SK-N-SH treated with all-trans-retinoic acid at 6 μM for 48 hours (cell line): Measurements from ENCODE around the gene SLC7A10.

ENCODE experiments used
- ATAC-seq: fragments of 200-7000 bp; cut with Tn5 transposase; 3 replicates; pipeline ENCODE4 v1.9.1; 2020; ENCODE audit warnings: mild to moderate bottlenecking, moderate library complexity
- ARNTL ChIP-seq: fragments of 450-650 bp; formaldehyde crosslinking; IDR thresholded peaks from 2 replicates; pipeline ENCODE4 v1.5.0; 2020; ENCODE audit warnings: low read depth, mild to moderate bottlenecking, moderate library complexity, borderline replicate concordance
- BACH2 ChIP-seq: fragments of 250-450 bp; sonication (Bioruptor Pico); IDR thresholded peaks from 2 replicates; pipeline ENCODE4 v1.9.0; 2021; ENCODE audit warnings: mild to moderate bottlenecking, borderline replicate concordance
- CSDC2 ChIP-seq: fragments of 250-450 bp; sonication (Bioruptor Pico); IDR thresholded peaks from 2 replicates; pipeline ENCODE4 v1.5.0; 2020; ENCODE audit warnings: mild to moderate bottlenecking, moderate library complexity
- ESRRG ChIP-seq: fragments of 250-450 bp; sonication (Bioruptor Pico); IDR thresholded peaks from 2 replicates; pipeline ENCODE4 v1.6.1; 2021; ENCODE audit warnings: mild to moderate bottlenecking
- GLIS3 ChIP-seq: fragments of 250-450 bp; sonication (Bioruptor Pico); IDR thresholded peaks from 2 replicates; pipeline ENCODE4 v1.5.0; 2020; ENCODE audit warnings: mild to moderate bottlenecking, moderate library complexity
- ISL1 ChIP-seq: fragments of 250-450 bp; sonication (Bioruptor Pico); IDR thresholded peaks from 2 replicates; pipeline ENCODE4 v2.1.2; 2022; ENCODE audit warnings: mild to moderate bottlenecking, moderate library complexity
- OSR1 ChIP-seq: fragments of 250-450 bp; sonication (Bioruptor Pico); IDR thresholded peaks from 2 replicates; pipeline ENCODE4 v1.8.0; 2022; ENCODE audit warnings: moderate library complexity, mild to moderate bottlenecking, inconsistent platforms
- POU6F1 ChIP-seq: fragments of 250-450 bp; sonication (Bioruptor Pico); IDR thresholded peaks from 2 replicates; pipeline ENCODE4 v1.8.0; 2021; ENCODE audit warnings: low read depth, mild to moderate bottlenecking, moderate library complexity, borderline replicate concordance
- PPARA ChIP-seq: fragments of 250-450 bp; sonication (Bioruptor Pico); IDR thresholded peaks from 2 replicates; pipeline ENCODE4 v1.5.0; 2020; ENCODE audit warnings: mild to moderate bottlenecking, borderline replicate concordance
- RARB ChIP-seq: fragments of 250-450 bp; sonication (Bioruptor Pico); IDR thresholded peaks from 2 replicates; pipeline ENCODE4 v1.8.0; 2021; ENCODE audit warnings: mild to moderate bottlenecking, moderate library complexity
- SNAI2 ChIP-seq: fragments of 250-450 bp; sonication (Bioruptor Pico); IDR thresholded peaks from 2 replicates; pipeline ENCODE4 v1.5.0; 2020; ENCODE audit warnings: mild to moderate bottlenecking, moderate library complexity
- TCF4 ChIP-seq: fragments of 250-450 bp; sonication (Bioruptor Pico); IDR thresholded peaks from 2 replicates; pipeline ENCODE4 v1.8.0; 2021; ENCODE audit warnings: mild to moderate bottlenecking, moderate library complexity, borderline replicate concordance
- TOX ChIP-seq: fragments of 250-450 bp; sonication (Bioruptor Pico); IDR thresholded peaks from 2 replicates; pipeline ENCODE4 v1.8.0; 2021; ENCODE audit warnings: mild to moderate bottlenecking, moderate library complexity, borderline replicate concordance
- ZC3H10 ChIP-seq: fragments of 250-450 bp; sonication (Bioruptor Pico); IDR thresholded peaks from 2 replicates; pipeline ENCODE4 v1.5.1; 2021; ENCODE audit warnings: mild to moderate bottlenecking, moderate library complexity
- ZFP3 ChIP-seq: fragments of 250-450 bp; sonication (Bioruptor Pico); IDR thresholded peaks from 2 replicates; pipeline ENCODE4 v1.5.0; 2020; ENCODE audit warnings: mild to moderate bottlenecking, moderate library complexity
- ZFP30 ChIP-seq: fragments of 450-650 bp; formaldehyde crosslinking; IDR thresholded peaks from 2 replicates; pipeline ENCODE4 v1.5.0; 2022; ENCODE audit warnings: mild to moderate bottlenecking, moderate library complexity
- ZNF565 ChIP-seq: fragments of 450-650 bp; formaldehyde crosslinking; conservative IDR thresholded peaks from 2 replicates; pipeline ENCODE4 v1.5.0; 2020; ENCODE audit warnings: low read depth, mild to moderate bottlenecking, moderate library complexity
- ZNF8 ChIP-seq: fragments of 450-650 bp; formaldehyde crosslinking; IDR thresholded peaks from 2 replicates; pipeline ENCODE4 v1.5.0; 2020; ENCODE audit warnings: mild to moderate bottlenecking, moderate library complexity
- TF ChIP-seq, protein P1 (sequence below): fragments of 250-450 bp; sonication (Bioruptor Pico); IDR thresholded peaks from 2 replicates; pipeline ENCODE4 v1.5.1; 2021; ENCODE audit warnings: mild to moderate bottlenecking, moderate library complexity
- TF ChIP-seq, protein P2 (sequence below): fragments of 250-450 bp; sonication (Bioruptor Pico); IDR thresholded peaks from 2 replicates; pipeline ENCODE4 v1.5.0; 2020; ENCODE audit warnings: mild to moderate bottlenecking, moderate library complexity
- TF ChIP-seq, protein P3 (sequence below): fragments of 250-450 bp; sonication (Bioruptor Pico); IDR thresholded peaks from 2 replicates; pipeline ENCODE4 v1.5.1; 2020; ENCODE audit warnings: low read depth, mild to moderate bottlenecking, moderate library complexity

The SLC7A10 gene

GRCh38 chr19:33269016-33269415, 43.4 kb upstream of the SLC7A10 start:
- no peak for TF ChIP-seq OSR1 (CRISPR knock-in tag)
- TF ChIP-seq ZC3H10 (CRISPR knock-in tag) = no peak
- no peak for TF ChIP-seq ARNTL (CRISPR knock-in tag)
- no peak for TF ChIP-seq POU6F1 (CRISPR knock-in tag)
- TF ChIP-seq GLIS3 (CRISPR knock-in tag) = no peak
- no peak for TF ChIP-seq ZFP30
- no peak for TF ChIP-seq TCF4 (CRISPR knock-in tag)
- no peak for TF ChIP-seq ESRRG (CRISPR knock-in tag)
- TF ChIP-seq TOX (CRISPR knock-in tag) = no peak
- TF ChIP-seq, all 23 proteins: peak for 0
- ATAC-seq = no peak

DNA sequence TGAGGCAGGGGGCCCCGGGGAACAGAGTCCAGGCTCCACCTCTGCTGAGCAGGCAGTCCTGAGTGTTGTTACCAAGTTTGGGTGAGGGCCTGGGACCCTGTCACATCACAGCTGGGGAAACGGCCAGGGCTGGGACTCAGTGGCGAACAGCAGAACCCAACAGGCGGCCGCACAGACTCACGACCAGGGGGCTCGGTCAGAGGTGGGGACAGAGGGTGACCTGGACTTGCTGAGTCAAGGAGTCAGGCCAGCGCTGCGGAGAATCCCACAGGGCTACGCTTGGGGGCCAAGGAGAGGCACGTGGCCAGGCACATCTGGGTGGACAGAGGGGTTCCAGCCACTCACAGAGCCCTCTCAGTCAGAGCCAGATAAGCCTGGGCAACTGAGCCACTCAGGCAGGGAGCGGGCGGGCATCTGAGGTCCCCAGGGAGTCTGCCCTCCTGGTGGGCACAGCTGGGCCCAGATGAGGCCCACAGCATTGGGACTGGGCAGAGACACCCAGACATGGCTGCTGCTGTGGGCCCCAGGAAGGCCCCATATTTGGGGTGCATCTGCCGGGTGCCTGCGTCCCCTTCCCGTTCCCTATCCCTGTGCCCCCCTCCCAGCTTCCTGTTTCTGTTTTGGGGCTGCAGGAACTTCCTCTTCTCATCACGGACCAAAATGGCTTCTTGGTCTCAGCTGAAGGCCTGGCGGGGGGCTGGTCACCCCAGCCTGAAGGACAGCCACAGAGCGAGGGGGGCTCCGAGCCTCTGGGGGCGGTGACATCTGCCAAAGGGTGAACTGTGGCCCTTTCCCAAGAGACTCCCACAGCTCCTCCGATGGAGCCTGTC, 42.7 kb upstream of the SLC7A10 start:
- TF ChIP-seq, protein P1, sequence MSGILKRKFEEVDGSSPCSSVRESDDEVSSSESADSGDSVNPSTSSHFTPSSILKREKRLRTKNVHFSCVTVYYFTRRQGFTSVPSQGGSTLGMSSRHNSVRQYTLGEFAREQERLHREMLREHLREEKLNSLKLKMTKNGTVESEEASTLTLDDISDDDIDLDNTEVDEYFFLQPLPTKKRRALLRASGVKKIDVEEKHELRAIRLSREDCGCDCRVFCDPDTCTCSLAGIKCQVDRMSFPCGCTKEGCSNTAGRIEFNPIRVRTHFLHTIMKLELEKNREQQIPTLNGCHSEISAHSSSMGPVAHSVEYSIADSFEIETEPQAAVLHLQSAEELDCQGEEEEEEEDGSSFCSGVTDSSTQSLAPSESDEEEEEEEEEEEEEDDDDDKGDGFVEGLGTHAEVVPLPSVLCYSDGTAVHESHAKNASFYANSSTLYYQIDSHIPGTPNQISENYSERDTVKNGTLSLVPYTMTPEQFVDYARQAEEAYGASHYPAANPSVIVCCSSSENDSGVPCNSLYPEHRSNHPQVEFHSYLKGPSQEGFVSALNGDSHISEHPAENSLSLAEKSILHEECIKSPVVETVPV (CRISPR knock-in tag) = no peak
- TF ChIP-seq SNAI2 (CRISPR knock-in tag) = no peak
- TF ChIP-seq POU6F1 (CRISPR knock-in tag) = no peak
- no peak for TF ChIP-seq GLIS3 (CRISPR knock-in tag)
- TF ChIP-seq TOX (CRISPR knock-in tag) = no peak
- no peak for TF ChIP-seq ARNTL (CRISPR knock-in tag)
- TF ChIP-seq PPARA (CRISPR knock-in tag) = no peak
- TF ChIP-seq RARB (CRISPR knock-in tag) = no peak
- TF ChIP-seq, protein P2, sequence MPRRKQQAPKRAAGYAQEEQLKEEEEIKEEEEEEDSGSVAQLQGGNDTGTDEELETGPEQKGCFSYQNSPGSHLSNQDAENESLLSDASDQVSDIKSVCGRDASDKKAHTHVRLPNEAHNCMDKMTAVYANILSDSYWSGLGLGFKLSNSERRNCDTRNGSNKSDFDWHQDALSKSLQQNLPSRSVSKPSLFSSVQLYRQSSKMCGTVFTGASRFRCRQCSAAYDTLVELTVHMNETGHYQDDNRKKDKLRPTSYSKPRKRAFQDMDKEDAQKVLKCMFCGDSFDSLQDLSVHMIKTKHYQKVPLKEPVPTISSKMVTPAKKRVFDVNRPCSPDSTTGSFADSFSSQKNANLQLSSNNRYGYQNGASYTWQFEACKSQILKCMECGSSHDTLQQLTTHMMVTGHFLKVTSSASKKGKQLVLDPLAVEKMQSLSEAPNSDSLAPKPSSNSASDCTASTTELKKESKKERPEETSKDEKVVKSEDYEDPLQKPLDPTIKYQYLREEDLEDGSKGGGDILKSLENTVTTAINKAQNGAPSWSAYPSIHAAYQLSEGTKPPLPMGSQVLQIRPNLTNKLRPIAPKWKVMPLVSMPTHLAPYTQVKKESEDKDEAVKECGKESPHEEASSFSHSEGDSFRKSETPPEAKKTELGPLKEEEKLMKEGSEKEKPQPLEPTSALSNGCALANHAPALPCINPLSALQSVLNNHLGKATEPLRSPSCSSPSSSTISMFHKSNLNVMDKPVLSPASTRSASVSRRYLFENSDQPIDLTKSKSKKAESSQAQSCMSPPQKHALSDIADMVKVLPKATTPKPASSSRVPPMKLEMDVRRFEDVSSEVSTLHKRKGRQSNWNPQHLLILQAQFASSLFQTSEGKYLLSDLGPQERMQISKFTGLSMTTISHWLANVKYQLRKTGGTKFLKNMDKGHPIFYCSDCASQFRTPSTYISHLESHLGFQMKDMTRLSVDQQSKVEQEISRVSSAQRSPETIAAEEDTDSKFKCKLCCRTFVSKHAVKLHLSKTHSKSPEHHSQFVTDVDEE (CRISPR knock-in tag) = no peak
- TF ChIP-seq ZC3H10 (CRISPR knock-in tag) = no peak
- TF ChIP-seq CSDC2 = no peak
- no peak for TF ChIP-seq ZNF8 (CRISPR knock-in tag)
- TF ChIP-seq ZFP3 (CRISPR knock-in tag) = no peak
- no peak for TF ChIP-seq OSR1 (CRISPR knock-in tag)
- no peak for TF ChIP-seq TCF4 (CRISPR knock-in tag)
- TF ChIP-seq BACH2 (CRISPR knock-in tag) = no peak
- no peak for TF ChIP-seq ESRRG (CRISPR knock-in tag)
- no peak for TF ChIP-seq ISL1 (CRISPR knock-in tag)
- TF ChIP-seq, protein P3, sequence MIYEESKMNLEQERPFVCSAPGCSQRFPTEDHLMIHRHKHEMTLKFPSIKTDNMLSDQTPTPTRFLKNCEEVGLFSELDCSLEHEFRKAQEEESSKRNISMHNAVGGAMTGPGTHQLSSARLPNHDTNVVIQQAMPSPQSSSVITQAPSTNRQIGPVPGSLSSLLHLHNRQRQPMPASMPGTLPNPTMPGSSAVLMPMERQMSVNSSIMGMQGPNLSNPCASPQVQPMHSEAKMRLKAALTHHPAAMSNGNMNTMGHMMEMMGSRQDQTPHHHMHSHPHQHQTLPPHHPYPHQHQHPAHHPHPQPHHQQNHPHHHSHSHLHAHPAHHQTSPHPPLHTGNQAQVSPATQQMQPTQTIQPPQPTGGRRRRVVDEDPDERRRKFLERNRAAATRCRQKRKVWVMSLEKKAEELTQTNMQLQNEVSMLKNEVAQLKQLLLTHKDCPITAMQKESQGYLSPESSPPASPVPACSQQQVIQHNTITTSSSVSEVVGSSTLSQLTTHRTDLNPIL (CRISPR knock-in tag) = no peak
- ATAC-seq = no peak

- TF ChIP-seq, protein P3 (CRISPR knock-in tag) = no peak
- no peak for TF ChIP-seq ESRRG (CRISPR knock-in tag)
- no peak for TF ChIP-seq ZFP30
- no peak for TF ChIP-seq OSR1 (CRISPR knock-in tag)
- no peak for TF ChIP-seq TOX (CRISPR knock-in tag)
- no peak for TF ChIP-seq RARB (CRISPR knock-in tag)
- no peak for TF ChIP-seq ZNF8 (CRISPR knock-in tag)
- TF ChIP-seq, protein P2 (CRISPR knock-in tag) = no peak
- no peak for TF ChIP-seq ARNTL (CRISPR knock-in tag)
- no peak for TF ChIP-seq ZNF565
- TF ChIP-seq, all 23 proteins: peak for 0
- no peak for ATAC-seq
These were observed 42.1 kb upstream of the SLC7A10 start for GRCh38 chr19:33267706-33268105.
